ENCODE measurements around the gene ACAD8. TPM values are rescaled to one million over a fixed set of nuclear protein-coding genes. Genes with fewer than 3 reads are reported as not detected.

The ACAD8 gene
- polyA plus RNA-seq, result 32.6 TPM
- long read RNA-seq, donor 1, transcript ACAD8-201 (11 exons, 2,249 nt), result major isoform, 6 of 7 reads
- long read RNA-seq, donor 1, partial matches to known transcripts, result 0 of 7 reads
- long read RNA-seq, donor 1, other reads (novel, unspliced or antisense), result 0 of 7 reads
- long read RNA-seq, donor 2, partial matches to known transcripts, result 7 of 13 reads
- long read RNA-seq, donor 2, other reads (novel, unspliced or antisense), result 0 of 13 reads
- long read RNA-seq, donor 3, result 0 reads
- long read RNA-seq, donor 4, result 0 reads
- long read RNA-seq, donor 5, partial matches to known transcripts, result 0 of 2 reads
- long read RNA-seq, donor 5, other reads (novel, unspliced or antisense), result 0 of 2 reads
- long read RNA-seq, donor 6, partial matches to known transcripts, result 0 of 2 reads
- long read RNA-seq, donor 6, other reads (novel, unspliced or antisense), result 0 of 2 reads
- long read RNA-seq, donor 7, partial matches to known transcripts, result 0 of 2 reads
- long read RNA-seq, donor 7, other reads (novel, unspliced or antisense), result 0 of 2 reads
- long read RNA-seq, donor 8, partial matches to known transcripts, result 0 of 4 reads
- long read RNA-seq, donor 8, other reads (novel, unspliced or antisense), result 0 of 4 reads
- long read RNA-seq, donor 9, transcript ACAD8-201 (11 exons, 2,249 nt), result major isoform, 5 of 6 reads
- long read RNA-seq, donor 9, partial matches to known transcripts, result 0 of 6 reads
- long read RNA-seq, donor 9, other reads (novel, unspliced or antisense), result 0 of 6 reads
- long read RNA-seq, donor 10, transcript ACAD8-201 (11 exons, 2,249 nt), result major isoform, 10 of 10 reads
- long read RNA-seq, donor 10, partial matches to known transcripts, result 0 of 10 reads
- long read RNA-seq, donor 10, other reads (novel, unspliced or antisense), result 0 of 10 reads
- long read RNA-seq, donor 11, partial matches to known transcripts, result 0 of 5 reads
- long read RNA-seq, donor 11, other reads (novel, unspliced or antisense), result 0 of 5 reads

GRCh38 chr11:134253188-134253993, at the start of gene ACAD8, which contains the start of gene THYN1:
ACAD8 (plus strand) TSS chr11:134253568; CDS start chr11:134253601, 33 bp downstream.
THYN1 (minus strand) TSS chr11:134253352; CDS start chr11:134252882, 470 bp downstream.
- Histone ChIP-seq H3K9me3 (ENCODE audit: control insufficient read depth, low read depth, low read length) (no peaks in the 10 kb centered on the region), H3K36me3 (ENCODE audit: control insufficient read depth, insufficient read depth, low read length) (peaks cover 30% of the 10 kb centered on the region), H3K27me3 (ENCODE audit: control insufficient read depth, insufficient read depth, low read length) (no peaks in the 10 kb centered on the region), H3K4me3 (ENCODE audit: low read length) (peak within 1 kb of the TSS; percentile 90), H3K27ac (ENCODE audit: low read length) (peak within 1 kb of the TSS; percentile 46), H3K4me1 (ENCODE audit: control insufficient read depth, insufficient read depth, low read length) (peaks cover 12% of the 10 kb centered on the region)
- peak; percentile 97 to 98 for DNase-seq
- WGBS (ENCODE audit: insufficient coverage, low lambda C conversion rate), result no CpG with 5 or more reads among the region's 70 CpGs

GRCh38 chr11:134205729-134206128, 47.6 kb upstream of the ACAD8 start:
- Histone ChIP-seq H3K4me1 (ENCODE audit: control insufficient read depth, insufficient read depth, low read length) (no peaks in the 10 kb centered on the region), H3K27me3 (ENCODE audit: control insufficient read depth, insufficient read depth, low read length) (no peaks in the 10 kb centered on the region), H3K27ac (ENCODE audit: low read length) (no peak overlapping the region), H3K4me3 (ENCODE audit: low read length) (no peak overlapping the region), H3K36me3 (ENCODE audit: control insufficient read depth, insufficient read depth, low read length) (peaks cover 61% of the 10 kb centered on the region), H3K9me3 (ENCODE audit: control insufficient read depth, low read depth, low read length) (no peaks in the 10 kb centered on the region)
- WGBS (ENCODE audit: insufficient coverage, low lambda C conversion rate), result 89% methylated on average over 1 of the region's 9 CpGs
- no peak for DNase-seq

DNA sequence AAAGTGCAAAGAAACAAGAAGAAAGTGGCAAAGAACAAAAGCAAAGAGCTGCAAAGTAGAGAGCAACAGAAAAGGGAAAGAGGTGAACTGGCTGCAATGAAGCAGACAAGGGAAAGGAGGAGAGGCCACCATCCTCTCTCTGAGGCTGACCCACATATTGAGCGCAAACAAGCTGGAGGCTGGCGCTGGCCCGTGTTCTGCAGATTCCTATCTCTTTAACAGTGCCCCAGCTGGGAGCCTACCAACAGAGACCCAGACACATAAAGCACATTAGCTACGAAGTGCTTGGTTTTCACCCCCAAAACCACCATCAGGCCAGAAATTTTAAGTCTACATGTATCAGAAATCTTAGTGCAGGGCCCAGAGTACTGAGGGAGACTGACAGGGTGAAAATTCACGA, 47.2 kb upstream of the ACAD8 start:
- H3K4me1 ChIP-seq (ENCODE audit: control insufficient read depth, insufficient read depth, low read length), result no peaks in the 10 kb centered on the region
- no peak for DNase-seq
- no peak overlapping the region for H3K27ac ChIP-seq (ENCODE audit: low read length)
- H3K36me3 ChIP-seq (ENCODE audit: control insufficient read depth, insufficient read depth, low read length), result peaks cover 59% of the 10 kb centered on the region
- H3K9me3 ChIP-seq (ENCODE audit: control insufficient read depth, low read depth, low read length), result no peaks in the 10 kb centered on the region
- H3K27me3 ChIP-seq (ENCODE audit: control insufficient read depth, insufficient read depth, low read length), result no peaks in the 10 kb centered on the region
- no peak overlapping the region for H3K4me3 ChIP-seq (ENCODE audit: low read length)
- WGBS (ENCODE audit: insufficient coverage, low lambda C conversion rate), result no CpG with 5 or more reads among the region's 5 CpGs

GRCh38 chr11:134207538-134208239, 45.7 kb upstream of the ACAD8 start:
- WGBS (ENCODE audit: insufficient coverage, low lambda C conversion rate), result 100% methylated on average over 1 of the region's 16 CpGs
- Histone ChIP-seq H3K9me3 (ENCODE audit: control insufficient read depth, low read depth, low read length) (no peaks in the 10 kb centered on the region), H3K4me1 (ENCODE audit: control insufficient read depth, insufficient read depth, low read length) (no peaks in the 10 kb centered on the region), H3K27ac (ENCODE audit: low read length) (no peak overlapping the region), H3K4me3 (ENCODE audit: low read length) (no peak overlapping the region), H3K36me3 (ENCODE audit: control insufficient read depth, insufficient read depth, low read length) (peaks cover 47% of the 10 kb centered on the region), H3K27me3 (ENCODE audit: control insufficient read depth, insufficient read depth, low read length) (no peaks in the 10 kb centered on the region)
- no peak for DNase-seq

- DNase-seq, result no peak
- peaks cover 21% of the 10 kb centered on the region for H3K36me3 ChIP-seq (ENCODE audit: control insufficient read depth, insufficient read depth, low read length)
- no peaks in the 10 kb centered on the region for H3K9me3 ChIP-seq (ENCODE audit: control insufficient read depth, low read depth, low read length)
- no peaks in the 10 kb centered on the region for H3K27me3 ChIP-seq (ENCODE audit: control insufficient read depth, insufficient read depth, low read length)
- no peak overlapping the region for H3K27ac ChIP-seq (ENCODE audit: low read length)
- WGBS (ENCODE audit: insufficient coverage, low lambda C conversion rate), result 100% methylated on average over 1 of the region's 7 CpGs
- no peaks in the 10 kb centered on the region for H3K4me1 ChIP-seq (ENCODE audit: control insufficient read depth, insufficient read depth, low read length)
- H3K4me3 ChIP-seq (ENCODE audit: low read length), result no peak overlapping the region
These were observed 37.5 kb upstream of the ACAD8 start for GRCh38 chr11:134215836-134216235.

- no peak for DNase-seq
- Histone ChIP-seq H3K9me3 (ENCODE audit: control insufficient read depth, low read depth, low read length) (no peaks in the 10 kb centered on the region), H3K36me3 (ENCODE audit: control insufficient read depth, insufficient read depth, low read length) (peaks cover 21% of the 10 kb centered on the region), H3K27ac (ENCODE audit: low read length) (no peak overlapping the region), H3K4me3 (ENCODE audit: low read length) (no peak overlapping the region), H3K4me1 (ENCODE audit: control insufficient read depth, insufficient read depth, low read length) (no peaks in the 10 kb centered on the region), H3K27me3 (ENCODE audit: control insufficient read depth, insufficient read depth, low read length) (no peaks in the 10 kb centered on the region)
- no CpG with 5 or more reads among the region's 3 CpGs for WGBS (ENCODE audit: insufficient coverage, low lambda C conversion rate)
These were observed 36.6 kb upstream of the ACAD8 start for GRCh38 chr11:134216816-134217215.

DNA sequence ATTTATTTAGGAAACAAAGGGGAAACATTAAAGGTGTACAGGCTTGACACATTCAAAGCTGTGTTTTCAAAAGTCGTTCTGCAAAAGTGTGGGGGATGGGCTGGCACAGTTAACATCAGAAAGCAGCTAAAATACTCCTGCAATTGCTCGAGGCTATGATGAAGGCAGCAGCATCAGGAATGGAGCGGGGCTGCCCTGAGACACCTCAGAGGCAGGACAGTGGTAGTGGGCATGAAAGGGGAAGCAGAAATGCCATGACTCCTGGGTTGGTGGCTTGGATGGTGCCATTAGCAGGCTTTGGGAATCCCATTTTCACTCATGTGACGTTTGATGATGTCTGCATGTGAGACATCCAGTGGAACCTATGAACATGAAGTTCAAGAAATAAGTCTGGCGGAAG, 30.2 kb upstream of the ACAD8 start:
- no peaks in the 10 kb centered on the region for H3K9me3 ChIP-seq (ENCODE audit: control insufficient read depth, low read depth, low read length)
- no peak overlapping the region for H3K27ac ChIP-seq (ENCODE audit: low read length)
- peaks cover 16% of the 10 kb centered on the region for H3K36me3 ChIP-seq (ENCODE audit: control insufficient read depth, insufficient read depth, low read length)
- no peaks in the 10 kb centered on the region for H3K4me1 ChIP-seq (ENCODE audit: control insufficient read depth, insufficient read depth, low read length)
- DNase-seq, result peak in 1 of 2 donors; percentile 11
- H3K27me3 ChIP-seq (ENCODE audit: control insufficient read depth, insufficient read depth, low read length), result no peaks in the 10 kb centered on the region
- peak overlapping the region; percentile 61 for H3K4me3 ChIP-seq (ENCODE audit: low read length)
- WGBS (ENCODE audit: insufficient coverage, low lambda C conversion rate), result 0% methylated on average over 1 of the region's 5 CpGs

DNA sequence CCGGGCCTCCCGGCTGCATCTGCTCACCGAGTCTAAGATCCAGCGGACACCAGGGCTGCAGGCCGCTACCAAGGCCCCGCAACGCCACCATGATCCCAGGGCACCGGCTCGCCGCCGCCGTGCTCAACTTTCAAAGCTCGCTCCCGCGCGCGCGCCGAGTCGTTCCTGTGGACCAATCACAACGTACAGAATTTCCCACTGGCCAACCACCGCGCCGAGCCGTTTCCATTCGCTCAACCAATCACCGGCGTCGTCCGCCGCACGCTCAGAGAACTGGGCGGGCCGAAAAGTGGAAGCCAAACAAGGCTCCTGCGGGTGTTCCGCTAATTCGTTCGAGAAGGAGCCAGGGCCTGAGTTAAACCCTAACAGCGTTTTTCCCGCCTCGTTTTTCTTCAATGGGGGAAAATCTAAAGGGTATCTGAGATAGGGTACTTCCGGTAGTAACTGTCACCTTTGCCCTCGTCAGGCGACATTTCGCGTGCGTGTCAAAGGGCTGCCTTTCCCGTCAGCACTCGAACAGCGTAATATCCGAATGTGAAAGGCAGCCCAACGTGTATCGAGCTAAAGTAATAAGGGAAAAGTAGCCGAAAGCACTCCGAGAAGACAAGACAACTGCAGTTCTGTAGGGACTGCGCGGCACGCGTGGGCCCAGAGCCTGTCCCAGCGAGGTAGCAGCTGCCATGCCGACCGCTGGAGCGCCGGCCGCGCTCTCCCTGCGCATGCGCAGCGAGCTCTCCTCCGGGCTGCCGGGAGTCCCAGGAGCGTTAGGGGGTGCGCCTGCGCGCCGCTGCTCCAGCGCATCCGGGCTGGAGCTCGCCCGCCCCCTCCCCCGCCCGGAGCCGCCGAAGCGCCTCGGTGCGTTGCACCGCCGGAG, 29.3 kb upstream of the ACAD8 start, which contains the start of the genes NCAPD3 and VPS26B:
Gene NCAPD3, minus strand, starts transcription at position 132 of the 874 bp plus-strand sequence. Its CDS starts 41 bp downstream, at position 91.
Gene VPS26B, plus strand, starts transcription at position 836 of the 874 bp plus-strand sequence. CDS start 452 bp downstream, outside the sequence.
- no CpG with 5 or more reads among the region's 89 CpGs for WGBS (ENCODE audit: insufficient coverage, low lambda C conversion rate)

More for the DNA sequence above, 29.3 kb upstream of the ACAD8 start, which contains the start of the genes NCAPD3 and VPS26B:
- H3K9me3 ChIP-seq (ENCODE audit: control insufficient read depth, low read depth, low read length), result no peaks in the 10 kb centered on the region
- H3K4me1 ChIP-seq (ENCODE audit: control insufficient read depth, insufficient read depth, low read length), result no peaks in the 10 kb centered on the region
- H3K36me3 ChIP-seq (ENCODE audit: control insufficient read depth, insufficient read depth, low read length), result peaks cover 9% of the 10 kb centered on the region
- H3K27me3 ChIP-seq (ENCODE audit: control insufficient read depth, insufficient read depth, low read length), result no peaks in the 10 kb centered on the region
- peak; percentile 97 for DNase-seq
- peak within 1 kb of the TSS; percentile 89 for H3K27ac ChIP-seq (ENCODE audit: low read length)
- H3K4me3 ChIP-seq (ENCODE audit: low read length), result peak within 1 kb of the TSS; percentile 83
